ENCODE data around the gene GTF2E1. TPM values are rescaled to one million over a fixed set of nuclear protein-coding genes. Genes with fewer than 3 reads are reported as not detected.
"Not testable (repeated sequence)": the region's sequence is repeated elsewhere in the genome, so short reads cannot be mapped to it uniquely, and the experiment has no call there.

Gene GTF2E1
- total RNA-seq, 1 donor from 2014 or later: 31.2 TPM

DNA sequence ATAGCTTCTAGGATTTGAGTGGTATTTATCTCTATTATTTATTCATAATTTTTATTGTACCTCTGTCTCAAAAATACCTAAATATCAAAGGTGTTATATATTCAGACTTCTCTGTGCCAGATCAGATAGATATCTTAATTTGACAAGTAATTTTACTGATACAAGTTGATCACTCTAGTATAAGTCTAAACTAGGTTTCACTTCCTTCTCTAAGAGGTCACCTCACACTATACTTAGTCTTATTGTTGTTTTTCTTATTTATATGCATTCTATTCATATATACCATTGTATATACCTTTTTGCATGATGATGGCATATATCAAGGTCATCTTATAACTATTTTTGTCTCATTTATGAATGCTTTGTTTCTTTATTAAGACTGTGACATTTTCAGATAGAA lies 34.1 kb upstream of the GTF2E1 start:
- Mint-ChIP-seq H3K9me3 (ENCODE audit: low read depth) (peaks cover 6% of the 10 kb centered on the region), H3K4me1 (ENCODE audit: low read depth) (no peaks in the 10 kb centered on the region), H3K27ac (no peak overlapping the region), H3K27me3 (no peaks in the 10 kb centered on the region), H3K4me3 (ENCODE audit: low read depth) (no peak overlapping the region), H3K36me3 (ENCODE audit: insufficient read depth) (peaks cover 15% of the 10 kb centered on the region)
- TF ChIP-seq, protein P1, sequence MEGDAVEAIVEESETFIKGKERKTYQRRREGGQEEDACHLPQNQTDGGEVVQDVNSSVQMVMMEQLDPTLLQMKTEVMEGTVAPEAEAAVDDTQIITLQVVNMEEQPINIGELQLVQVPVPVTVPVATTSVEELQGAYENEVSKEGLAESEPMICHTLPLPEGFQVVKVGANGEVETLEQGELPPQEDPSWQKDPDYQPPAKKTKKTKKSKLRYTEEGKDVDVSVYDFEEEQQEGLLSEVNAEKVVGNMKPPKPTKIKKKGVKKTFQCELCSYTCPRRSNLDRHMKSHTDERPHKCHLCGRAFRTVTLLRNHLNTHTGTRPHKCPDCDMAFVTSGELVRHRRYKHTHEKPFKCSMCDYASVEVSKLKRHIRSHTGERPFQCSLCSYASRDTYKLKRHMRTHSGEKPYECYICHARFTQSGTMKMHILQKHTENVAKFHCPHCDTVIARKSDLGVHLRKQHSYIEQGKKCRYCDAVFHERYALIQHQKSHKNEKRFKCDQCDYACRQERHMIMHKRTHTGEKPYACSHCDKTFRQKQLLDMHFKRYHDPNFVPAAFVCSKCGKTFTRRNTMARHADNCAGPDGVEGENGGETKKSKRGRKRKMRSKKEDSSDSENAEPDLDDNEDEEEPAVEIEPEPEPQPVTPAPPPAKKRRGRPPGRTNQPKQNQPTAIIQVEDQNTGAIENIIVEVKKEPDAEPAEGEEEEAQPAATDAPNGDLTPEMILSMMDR (IDR thresholded peaks at IDR 0.05; ENCODE audit: unreplicated experiment): no peak
- DNase-seq (ENCODE audit: low spot score, unreplicated experiment): no peak

DNA sequence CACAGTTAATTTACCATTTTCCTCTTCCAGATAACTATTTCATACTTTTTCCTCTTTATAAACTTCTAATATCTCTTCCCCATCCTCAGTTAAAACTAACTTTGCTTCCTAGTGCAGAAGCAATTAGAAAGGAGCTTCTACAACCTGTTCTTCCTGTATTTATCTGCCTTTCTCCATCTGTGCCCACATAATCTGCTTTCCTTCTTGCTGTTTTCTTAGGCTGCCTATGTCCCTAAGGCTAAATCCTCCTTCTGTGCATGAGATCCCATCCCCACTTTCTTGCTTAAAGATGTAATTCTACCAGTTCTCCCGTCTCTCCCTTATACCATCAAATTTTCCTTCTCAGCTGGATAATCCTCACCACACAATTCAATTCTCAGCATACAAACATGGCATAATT lies 32.2 kb upstream of the GTF2E1 start:
- TF ChIP-seq, protein P1 (IDR thresholded peaks at IDR 0.05; ENCODE audit: unreplicated experiment): no peak
- no peaks in the 10 kb centered on the region for H3K27me3 Mint-ChIP-seq
- no peaks in the 10 kb centered on the region for H3K9me3 Mint-ChIP-seq (ENCODE audit: low read depth)
- H3K27ac Mint-ChIP-seq: no peak overlapping the region
- H3K4me3 Mint-ChIP-seq (ENCODE audit: low read depth): no peak overlapping the region
- H3K36me3 Mint-ChIP-seq (ENCODE audit: insufficient read depth): peaks cover 4% of the 10 kb centered on the region
- DNase-seq (ENCODE audit: low spot score, unreplicated experiment): no peak
- no peaks in the 10 kb centered on the region for H3K4me1 Mint-ChIP-seq (ENCODE audit: low read depth)

DNA sequence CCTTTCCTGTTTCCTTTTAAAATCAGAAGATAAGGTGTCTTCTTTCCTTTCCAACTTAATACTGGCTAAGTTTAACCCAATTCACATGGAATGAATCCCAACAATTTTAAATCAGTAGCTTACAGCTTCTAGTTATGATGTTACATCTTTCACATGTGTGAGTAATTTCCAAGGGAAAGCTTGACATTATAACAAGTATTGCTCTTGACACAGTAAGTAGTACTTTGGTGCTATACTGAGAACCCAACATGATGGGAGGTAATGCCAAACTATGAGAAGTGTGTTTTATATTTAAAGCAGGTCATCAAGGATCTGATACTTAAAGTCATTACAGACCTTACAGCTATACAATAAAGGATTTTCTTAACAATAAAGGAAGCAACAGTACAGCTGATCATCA lies 29.3 kb upstream of the GTF2E1 start:
- H3K27ac Mint-ChIP-seq: no peak overlapping the region
- H3K4me1 Mint-ChIP-seq (ENCODE audit: low read depth): no peaks in the 10 kb centered on the region
- H3K27me3 Mint-ChIP-seq: no peaks in the 10 kb centered on the region
- peaks cover 2% of the 10 kb centered on the region for H3K36me3 Mint-ChIP-seq (ENCODE audit: insufficient read depth)
- DNase-seq (ENCODE audit: low spot score, unreplicated experiment): no peak
- H3K4me3 Mint-ChIP-seq (ENCODE audit: low read depth): no peak overlapping the region
- TF ChIP-seq, protein P1 (IDR thresholded peaks at IDR 0.05; ENCODE audit: unreplicated experiment): no peak
- H3K9me3 Mint-ChIP-seq (ENCODE audit: low read depth): no peaks in the 10 kb centered on the region

DNA sequence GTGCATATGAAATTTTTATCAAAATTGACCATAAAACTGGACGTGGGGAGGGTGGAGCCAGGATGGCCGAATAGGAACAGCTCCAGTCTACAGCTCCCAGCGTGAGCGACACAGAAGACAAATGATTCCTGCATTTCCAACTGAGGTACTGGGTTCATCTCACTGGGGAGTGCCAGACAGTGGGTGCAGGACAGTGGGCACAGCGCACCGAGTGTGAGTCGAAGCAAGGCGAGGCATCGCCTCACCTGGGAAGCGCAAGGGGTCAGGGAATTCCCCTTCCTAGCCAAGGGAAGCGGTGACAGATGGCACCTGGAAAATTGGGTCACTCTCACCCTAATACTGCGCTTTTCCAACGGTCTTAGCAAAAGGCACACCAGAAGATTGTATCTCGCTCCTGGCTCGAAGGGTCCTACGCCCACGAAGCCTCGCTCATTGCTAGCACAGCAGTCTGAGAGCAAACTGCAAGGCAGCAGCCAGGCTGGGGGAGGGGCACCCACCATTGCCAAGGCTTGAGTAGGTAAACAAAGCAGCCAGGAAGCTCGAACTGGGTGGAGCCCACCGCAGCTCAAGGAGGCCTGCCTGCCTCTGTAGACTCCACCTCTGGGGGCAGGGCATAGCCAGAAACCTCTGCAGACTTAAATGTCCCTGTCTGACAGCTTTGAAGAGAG lies 23.2 kb upstream of the GTF2E1 start:
- peak; percentile 34 for DNase-seq (ENCODE audit: low spot score, unreplicated experiment)
- H3K27me3 Mint-ChIP-seq; H3K4me1 Mint-ChIP-seq (ENCODE audit: low read depth); H3K9me3 Mint-ChIP-seq (ENCODE audit: low read depth): not testable (repeated sequence)
- Mint-ChIP-seq H3K4me3 (ENCODE audit: low read depth) (peak overlapping the region; percentile 70), H3K36me3 (ENCODE audit: insufficient read depth) (peaks cover 10% of the 10 kb centered on the region), H3K27ac (peak overlapping the region; percentile 86)

DNA sequence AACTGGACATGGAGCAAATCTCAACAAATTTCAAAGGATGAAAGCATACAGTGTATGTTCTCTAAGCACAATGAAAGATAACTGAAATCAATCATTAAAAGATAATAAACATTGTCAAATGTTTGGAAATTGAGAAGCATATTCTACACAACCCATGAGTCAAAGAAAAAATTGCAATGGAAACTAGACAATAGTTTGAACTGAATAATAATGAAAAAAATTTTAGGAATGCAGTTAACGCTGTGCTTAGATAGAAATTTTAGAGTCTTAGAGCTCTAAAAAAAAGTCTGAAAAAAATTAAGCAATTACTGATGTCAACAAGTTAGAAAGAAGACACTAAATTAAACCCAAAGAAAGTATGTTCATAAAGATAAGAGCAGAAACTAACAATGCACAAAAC lies 15.8 kb upstream of the GTF2E1 start:
- H3K27me3 Mint-ChIP-seq: no peaks in the 10 kb centered on the region
- H3K4me1 Mint-ChIP-seq (ENCODE audit: low read depth): no peaks in the 10 kb centered on the region
- TF ChIP-seq, protein P1 (IDR thresholded peaks at IDR 0.05; ENCODE audit: unreplicated experiment): no peak
- H3K27ac Mint-ChIP-seq: no peak overlapping the region
- H3K4me3 Mint-ChIP-seq (ENCODE audit: low read depth): no peak overlapping the region
- H3K9me3 Mint-ChIP-seq (ENCODE audit: low read depth): peaks cover 3% of the 10 kb centered on the region
- peaks cover 19% of the 10 kb centered on the region for H3K36me3 Mint-ChIP-seq (ENCODE audit: insufficient read depth)
- no peak for DNase-seq (ENCODE audit: low spot score, unreplicated experiment)

Measured in progenitor cell of endocrine pancreas (in vitro differentiated cells).